HG03280 (cell line): ENCODE results near the gene DAB2IP.
"Not testable (repeated sequence)": the region's sequence is repeated elsewhere in the genome, so short reads cannot be mapped to it uniquely, and the experiment has no call there.

Source experiments
- ATAC-seq: cut with Tn5 transposase; IDR thresholded peaks from one replicate; pipeline ENCODE4 v1.9.1; 2021; ENCODE audit warnings: mild to moderate bottlenecking, moderate library complexity; ENCODE audit not compliant: unreplicated experiment

Gene DAB2IP

GRCh38 chr9:121651295-121652020, at the start of gene DAB2IP:
Gene DAB2IP (plus strand): TSS chr9:121651634. CDS start chr9:121651776, 142 bp downstream.
- ATAC-seq = no peak

- ATAC-seq = no peak
Measured at GRCh38 chr9:121603028-121603427, 48.4 kb upstream of the DAB2IP start.

- no peak for ATAC-seq
Measured at GRCh38 chr9:121604242-121604641, 47.2 kb upstream of the DAB2IP start.

- no peak for ATAC-seq
Measured at GRCh38 chr9:121604654-121605053, 46.8 kb upstream of the DAB2IP start.

GRCh38 chr9:121607434-121608167, 43.8 kb upstream of the DAB2IP start:
- no peak for ATAC-seq

GRCh38 chr9:121608168-121608853, 43.1 kb upstream of the DAB2IP start:
- no peak for ATAC-seq

- no peak for ATAC-seq
Measured at GRCh38 chr9:121609822-121610637, 41.4 kb upstream of the DAB2IP start.

GRCh38 chr9:121610638-121610953, 40.8 kb upstream of the DAB2IP start:
- ATAC-seq = no peak

- no peak for ATAC-seq
Measured at GRCh38 chr9:121612511-121612998, 38.9 kb upstream of the DAB2IP start.

GRCh38 chr9:121613009-121613752, 38.3 kb upstream of the DAB2IP start:
- no peak for ATAC-seq

GRCh38 chr9:121616123-121616755, 35.2 kb upstream of the DAB2IP start:
- ATAC-seq = no peak

- ATAC-seq = no peak
Measured at GRCh38 chr9:121618504-121618903, 32.9 kb upstream of the DAB2IP start.

- ATAC-seq = not testable (repeated sequence)
Measured at GRCh38 chr9:121618910-121619309, 32.5 kb upstream of the DAB2IP start.

- ATAC-seq = no peak
Measured at GRCh38 chr9:121619545-121620324, 31.7 kb upstream of the DAB2IP start.

GRCh38 chr9:121620325-121620673, 31.1 kb upstream of the DAB2IP start:
- no peak for ATAC-seq

- ATAC-seq = no peak
Measured at GRCh38 chr9:121620777-121621449, 30.5 kb upstream of the DAB2IP start.

- no peak for ATAC-seq
Measured at GRCh38 chr9:121622387-121623203, 28.8 kb upstream of the DAB2IP start.

GRCh38 chr9:121623430-121623829, 28.0 kb upstream of the DAB2IP start:
- not testable (repeated sequence) for ATAC-seq
